H9 (cell line): ENCODE measurements around the gene RBM27. TPM values are rescaled to one million over a fixed set of nuclear protein-coding genes. Genes with fewer than 3 reads are reported as not detected.

Experiments used
- DNase-seq: peaks from one replicate; pipeline ENCODE4 v3.0.0-alpha.2; 2017
- H2AFZ ChIP-seq: one replicate; pipeline ENCODE4 v1.6.1; 2013; ENCODE audit warnings: mild to moderate bottlenecking, low read length, control low read depth, moderate library complexity
- H2AK5ac ChIP-seq: 2 replicates; pipeline ENCODE4 v1.6.1; 2013; ENCODE audit warnings: low read length, control low read depth, mixed read lengths; ENCODE audit not compliant: insufficient read length
- H2BK120ac ChIP-seq: one replicate; pipeline ENCODE4 v1.6.1; 2013; ENCODE audit warnings: low read depth, mild to moderate bottlenecking, low read length, control low read depth, inconsistent platforms; ENCODE audit not compliant: poor library complexity, severe bottlenecking
- H2BK12ac ChIP-seq: 2 replicates; pipeline ENCODE4 v1.6.1; 2013; ENCODE audit warnings: low read length, control low read depth, mixed read lengths, low read depth; ENCODE audit not compliant: insufficient read length
- H2BK15ac ChIP-seq: 2 replicates; pipeline ENCODE4 v1.6.1; 2013; ENCODE audit warnings: low read depth, low read length, control low read depth
- H2BK20ac ChIP-seq: one replicate; pipeline ENCODE4 v1.6.1; 2013; ENCODE audit warnings: low read depth, mild to moderate bottlenecking, low read length, control low read depth, inconsistent platforms; ENCODE audit not compliant: poor library complexity, severe bottlenecking
- H2BK5ac ChIP-seq: 2 replicates; pipeline ENCODE4 v1.6.1; 2013; ENCODE audit warnings: low read length, control low read depth, mixed read lengths; ENCODE audit not compliant: insufficient read length
- H3K14ac ChIP-seq: 2 replicates; pipeline ENCODE4 v1.6.1; 2013; ENCODE audit warnings: low read length, control low read depth; ENCODE audit not compliant: insufficient read depth
- H3K18ac ChIP-seq: 2 replicates; pipeline ENCODE4 v1.6.1; 2013; ENCODE audit warnings: low read depth, mild to moderate bottlenecking, mixed read lengths, low read length, control low read depth; ENCODE audit not compliant: insufficient read length
- H3K23ac ChIP-seq: 2 replicates; pipeline ENCODE4 v1.6.1; 2013; ENCODE audit warnings: low read length, control low read depth, mixed read lengths, low read depth; ENCODE audit not compliant: insufficient read length
- H3K23me2 ChIP-seq: 2 replicates; pipeline ENCODE4 v1.6.1; 2013; ENCODE audit warnings: low read depth, mild to moderate bottlenecking, mixed read lengths, low read length, control low read depth; ENCODE audit not compliant: insufficient read length, poor library complexity, severe bottlenecking
- H3K27ac ChIP-seq: 2 replicates; pipeline ENCODE4 v1.5.1; 2013; ENCODE audit warnings: low read length, control low read depth, mixed read lengths, low read depth; ENCODE audit not compliant: insufficient read length
- H3K27me3 ChIP-seq: 2 replicates; pipeline ENCODE4 v1.6.1; 2013; ENCODE audit warnings: low read length, control low read depth, inconsistent platforms; ENCODE audit not compliant: insufficient read depth
- H3K4ac ChIP-seq: 2 replicates; pipeline ENCODE4 v1.6.1; 2013; ENCODE audit warnings: low read depth, mild to moderate bottlenecking, control low read depth, inconsistent platforms, low read length, moderate library complexity
- H3K4me1 ChIP-seq: 2 replicates; pipeline ENCODE4 v1.6.1; 2013; ENCODE audit warnings: low read length, control low read depth, inconsistent platforms; ENCODE audit not compliant: insufficient read depth
- H3K4me2 ChIP-seq: 2 replicates; pipeline ENCODE4 v1.6.1; 2013; ENCODE audit warnings: low read length, control low read depth, mixed read lengths; ENCODE audit not compliant: insufficient read length, insufficient read depth
- H3K56ac ChIP-seq: 2 replicates; pipeline ENCODE4 v1.6.1; 2013; ENCODE audit warnings: low read depth, mild to moderate bottlenecking, mixed read lengths, low read length, control low read depth; ENCODE audit not compliant: insufficient read length
- H3K79me1 ChIP-seq: 2 replicates; pipeline ENCODE4 v1.6.1; 2013; ENCODE audit warnings: low read depth, mild to moderate bottlenecking, moderate library complexity, low read length, control low read depth, inconsistent platforms; ENCODE audit not compliant: insufficient read depth, poor library complexity, severe bottlenecking
- H3K79me2 ChIP-seq: 2 replicates; pipeline ENCODE4 v1.6.1; 2013; ENCODE audit warnings: low read length, control low read depth, inconsistent platforms; ENCODE audit not compliant: insufficient read depth
- H3K9ac ChIP-seq: 2 replicates; pipeline ENCODE4 v1.6.1; 2013; ENCODE audit warnings: low read length, control low read depth, mixed read lengths; ENCODE audit not compliant: insufficient read length; ENCODE audit errors: extremely low read depth
- H3K9me3 ChIP-seq: one replicate; pipeline ENCODE4 v1.6.1; 2013; ENCODE audit warnings: low read depth, low read length, inconsistent platforms; ENCODE audit not compliant: control insufficient read depth
- H3T11ph ChIP-seq: one replicate; pipeline ENCODE4 v1.6.1; 2013; ENCODE audit warnings: mild to moderate bottlenecking, low read length, control low read depth, inconsistent platforms
- H4K20me1 ChIP-seq: one replicate; pipeline ENCODE4 v1.6.1; 2013; ENCODE audit not compliant: control insufficient read depth, insufficient read length, insufficient read depth
- H4K5ac ChIP-seq: 2 replicates; pipeline ENCODE4 v1.6.1; 2013; ENCODE audit warnings: low read depth, mild to moderate bottlenecking, mixed read lengths, low read length, control low read depth; ENCODE audit not compliant: insufficient read length
- H4K8ac ChIP-seq: replicated peaks from 2 replicates; pipeline ENCODE4 v1.6.1; 2013; ENCODE audit warnings: low read length, control low read depth, mixed read lengths, low read depth; ENCODE audit not compliant: insufficient read length
- H4K91ac ChIP-seq: 2 replicates; pipeline ENCODE4 v1.6.1; 2013; ENCODE audit warnings: low read depth, mild to moderate bottlenecking, moderate library complexity, mixed read lengths, low read length, control low read depth; ENCODE audit not compliant: insufficient read length
- H3K27ac Mint-ChIP-seq, 3 experiments: 2 replicates in 2 of 3; 3 replicates in 1 of 3; pipeline ENCODE4 v1.8.0; 2020 to 2021; ENCODE audit warnings: mixed read lengths in 3 of 3, mild to moderate bottlenecking in 1 of 3, moderate library complexity in 1 of 3
- H3K27me3 Mint-ChIP-seq: 2 replicates; pipeline ENCODE4 v1.8.0; 2021; ENCODE audit warnings: low read depth, mild to moderate bottlenecking, moderate library complexity, mixed read lengths
- H3K36me3 Mint-ChIP-seq, 3 experiments: 2 replicates in 2 of 3; 3 replicates in 1 of 3; pipeline ENCODE4 v1.8.0; 2020 to 2021; ENCODE audit warnings: low read depth in 3 of 3, mixed read lengths in 3 of 3; ENCODE audit not compliant: insufficient read depth in 1 of 3
- H3K4me1 Mint-ChIP-seq, 2 experiments: 2 replicates each; pipeline ENCODE4 v1.8.0; 2020; ENCODE audit warnings: mixed read lengths in 2 of 2
- H3K4me3 Mint-ChIP-seq, 2 experiments: 2 replicates in 1 of 2; 3 replicates in 1 of 2; pipeline ENCODE4 v1.8.0; 2020 to 2021; ENCODE audit warnings: mild to moderate bottlenecking in 2 of 2, mixed read lengths in 2 of 2, moderate library complexity in 1 of 2
- H3K9me3 Mint-ChIP-seq, 2 experiments: 2 replicates in 1 of 2; 3 replicates in 1 of 2; pipeline ENCODE4 v1.8.0; 2020; ENCODE audit warnings: mild to moderate bottlenecking in 2 of 2, mixed read lengths in 2 of 2, moderate library complexity in 1 of 2
- total RNA-seq: library from RNA; stranded (reverse); gene quantifications from 2 replicates; pipeline ENCODE4 v1.2.1, GENCODE V29; 2021
- TF ChIP-seq, protein P1 (sequence below): fragments of 200-600 bp; sonication (generic); conservative IDR thresholded peaks from 3 replicates; pipeline ENCODE4 v1.8.0; 2021; ENCODE audit warnings: antibody characterized with exemption, mild to moderate bottlenecking

Gene RBM27
- total RNA-seq, 1 experiment from 2014 or later, result 33.8 TPM

GRCh38 chr5:146229222-146229621, 25.8 kb downstream of the RBM27 start:
- Histone ChIP-seq H3K9ac (no peak overlapping the region), H2AFZ (no peak overlapping the region), H3K4me1 (no peaks in the 10 kb centered on the region), H3K27me3 (no peaks in the 10 kb centered on the region), H3K56ac (no peak overlapping the region), H3K79me2 (peaks cover 2% of the 10 kb centered on the region; the same call in 1 of the 2 replicates), H4K20me1 (no peaks in the 10 kb centered on the region), H2BK15ac (no peak overlapping the region), H2AK5ac (no peak overlapping the region), H3K27ac (no peak overlapping the region), H3K23ac (no peak overlapping the region), H3K14ac (no peak overlapping the region), H4K5ac (no peak overlapping the region), H2BK20ac (no peak overlapping the region), H3K9me3 (no peaks in the 10 kb centered on the region), H2BK120ac (no peak overlapping the region), H3K23me2 (no peaks in the 10 kb centered on the region), H3K18ac (no peak overlapping the region), H3K79me1 (peaks cover 5% of the 10 kb centered on the region), H3K4ac (no peak overlapping the region), H2BK5ac (no peak overlapping the region), H4K8ac (no peak overlapping the region), H2BK12ac (no peak overlapping the region), H3T11ph (no peak overlapping the region), H3K4me2 (no peak overlapping the region), H4K91ac (no peak overlapping the region)
- H3K4me1 Mint-ChIP-seq, result no peaks in the 10 kb centered on the region
- TF ChIP-seq, protein P1, sequence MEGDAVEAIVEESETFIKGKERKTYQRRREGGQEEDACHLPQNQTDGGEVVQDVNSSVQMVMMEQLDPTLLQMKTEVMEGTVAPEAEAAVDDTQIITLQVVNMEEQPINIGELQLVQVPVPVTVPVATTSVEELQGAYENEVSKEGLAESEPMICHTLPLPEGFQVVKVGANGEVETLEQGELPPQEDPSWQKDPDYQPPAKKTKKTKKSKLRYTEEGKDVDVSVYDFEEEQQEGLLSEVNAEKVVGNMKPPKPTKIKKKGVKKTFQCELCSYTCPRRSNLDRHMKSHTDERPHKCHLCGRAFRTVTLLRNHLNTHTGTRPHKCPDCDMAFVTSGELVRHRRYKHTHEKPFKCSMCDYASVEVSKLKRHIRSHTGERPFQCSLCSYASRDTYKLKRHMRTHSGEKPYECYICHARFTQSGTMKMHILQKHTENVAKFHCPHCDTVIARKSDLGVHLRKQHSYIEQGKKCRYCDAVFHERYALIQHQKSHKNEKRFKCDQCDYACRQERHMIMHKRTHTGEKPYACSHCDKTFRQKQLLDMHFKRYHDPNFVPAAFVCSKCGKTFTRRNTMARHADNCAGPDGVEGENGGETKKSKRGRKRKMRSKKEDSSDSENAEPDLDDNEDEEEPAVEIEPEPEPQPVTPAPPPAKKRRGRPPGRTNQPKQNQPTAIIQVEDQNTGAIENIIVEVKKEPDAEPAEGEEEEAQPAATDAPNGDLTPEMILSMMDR, result no peak
- H3K27ac Mint-ChIP-seq, result no peak overlapping the region; a peak in 1 of 7 replicates
- H3K27me3 Mint-ChIP-seq, result no peaks in the 10 kb centered on the region
- DNase-seq, result no peak
- H3K4me3 Mint-ChIP-seq, result no peak overlapping the region
- no peaks in the 10 kb centered on the region for H3K9me3 Mint-ChIP-seq
- H3K36me3 Mint-ChIP-seq, result peaks cover 21 to 68% (median 67%) of the 10 kb centered on the region in 3 experiments
